Testis (tissue), 3 donors: ENCODE measurements around the gene ALKBH1. TPM values are rescaled to one million over a fixed set of nuclear protein-coding genes. Genes with fewer than 3 reads are reported as not detected.
"Not testable (repeated sequence)": the region's sequence is repeated elsewhere in the genome, so short reads cannot be mapped to it uniquely, and the experiment has no call there.

Source experiments
- DNase-seq: peaks from one replicate; pipeline ENCODE4 v3.0.0-alpha.2; 2019
- H3K27ac ChIP-seq, 2 donors: fragments of 200-600 bp; sonication (generic); one replicate each; pipeline ENCODE4 v1.5.1; 2019
- H3K27me3 ChIP-seq: fragments of 200-600 bp; sonication (generic); one replicate; pipeline ENCODE4 v1.5.1; 2019
- H3K36me3 ChIP-seq: fragments of 200-600 bp; sonication (generic); one replicate; pipeline ENCODE4 v1.5.1; 2017; ENCODE audit warnings: low read depth; ENCODE audit errors: missing control alignments
- H3K4me1 ChIP-seq: fragments of 200-600 bp; sonication (generic); one replicate; pipeline ENCODE4 v1.5.1; 2019
- H3K4me3 ChIP-seq, 2 donors: fragments of 200-600 bp; sonication (generic); one replicate each; pipeline ENCODE4 v1.5.1; 2017 to 2019
- H3K9me3 ChIP-seq: fragments of 200-600 bp; sonication (generic); one replicate; pipeline ENCODE4 v1.5.1; 2017
- CTCF ChIP-seq, 3 experiments: fragments of 450-650 bp in 2 of 3; fragments of 200-600 bp in 1 of 3; sonication (generic) in 1 of 3; IDR thresholded peaks; one replicate each; pipeline ENCODE4 v1.5.1; 2016 to 2019; ENCODE audit warnings: antibody characterized with exemption in 3 of 3, mild to moderate bottlenecking in 2 of 3, moderate library complexity in 1 of 3
- POLR2A ChIP-seq: fragments of 450-650 bp; IDR thresholded peaks from one replicate; pipeline ENCODE4 v1.6.1; 2017; ENCODE audit warnings: antibody characterized with exemption, mild to moderate bottlenecking, moderate library complexity
- WGBS, 2 donors: methylation state at CpG; one replicate each; pipeline ENCODE4 v1.1.5; 2018; 5-methylcytosine and 5-hydroxymethylcytosine counted together
- intact Hi-C: fragments of 100-400 bp; cut with DNase I; formaldehyde crosslinking; loops from one replicate; pipeline ENCODE4 v1.15.1; 2023; ENCODE audit warnings: low total_unique reads
- polyA plus RNA-seq: library from polyadenylated mRNA; stranded (reverse); fragments of 350-450 nt; fragmentation: Illumina TruSeq; extraction: RNeasy Lipid Tissue Mini Kit (QIAGEN cat#74804); gene quantifications from one replicate; pipeline ENCODE4 v1.2.3, GENCODE V29; 2014; ENCODE audit warnings: low read depth, low replicate concordance; ENCODE audit not compliant: insufficient read depth
- total RNA-seq, 2 donors: library from RNA; depleted of rRNA; stranded (reverse); fragments of >200 nt; gene quantifications; one replicate each; pipeline ENCODE4 v1.2.3, GENCODE V29; 2016

The ALKBH1 gene
- total and polyA plus RNA-seq, 3 donors from 2014 or later: 17.9 to 19.2 (median 18.4) TPM

- H3K9me3 ChIP-seq: no peaks in the 10 kb centered on the region
- TF ChIP-seq CTCF (IDR thresholded peaks at IDR 0.05): no peak
- TF ChIP-seq POLR2A: no peak
- H3K27ac ChIP-seq: no peak overlapping the region
- intact Hi-C loops: no loop called here
- no peak overlapping the region for H3K4me3 ChIP-seq
- WGBS, 2 donors: 87 to 91% methylated on average over 8 of the region's 8 CpGs
- no peak for DNase-seq
- H3K4me1 ChIP-seq: no peaks in the 10 kb centered on the region
- H3K36me3 ChIP-seq: no peaks in the 10 kb centered on the region
- no peaks in the 10 kb centered on the region for H3K27me3 ChIP-seq
Observed at GRCh38 chr14:77674931-77675330, 32.9 kb downstream of the ALKBH1 start.

- no peak for DNase-seq
- Histone ChIP-seq H3K9me3 (no peaks in the 10 kb centered on the region), H3K36me3 (no peaks in the 10 kb centered on the region), H3K4me1 (no peaks in the 10 kb centered on the region), H3K27ac (no peak overlapping the region), H3K27me3 (no peaks in the 10 kb centered on the region), H3K4me3 (no peak overlapping the region)
- TF ChIP-seq CTCF (IDR thresholded peaks at IDR 0.05) (no peak), POLR2A (no peak)
- intact Hi-C loops: no loop called here
Observed at GRCh38 chr14:77673193-77673592, 34.6 kb downstream of the ALKBH1 start.

- no peak for DNase-seq
- TF ChIP-seq CTCF (IDR thresholded peaks at IDR 0.05): no peak
- no peak for TF ChIP-seq POLR2A
- Histone ChIP-seq H3K4me1 (peaks cover 4% of the 10 kb centered on the region), H3K4me3 (no peak overlapping the region), H3K9me3 (no peaks in the 10 kb centered on the region), H3K36me3 (no peaks in the 10 kb centered on the region), H3K27me3 (no peaks in the 10 kb centered on the region), H3K27ac (no peak overlapping the region)
- intact Hi-C loops: no loop called here
Observed at GRCh38 chr14:77667331-77667730, 40.5 kb downstream of the ALKBH1 start.

GRCh38 chr14:77663293-77663692 is 44.5 kb downstream of the ALKBH1 start:
- Histone ChIP-seq H3K36me3 (no peaks in the 10 kb centered on the region), H3K27me3 (no peaks in the 10 kb centered on the region), H3K27ac (no peak overlapping the region), H3K4me3 (no peak overlapping the region), H3K4me1 (peaks cover 4% of the 10 kb centered on the region), H3K9me3 (no peaks in the 10 kb centered on the region)
- no peak for TF ChIP-seq CTCF (IDR thresholded peaks at IDR 0.05)
- DNase-seq: no peak
- intact Hi-C loops: no loop called here
- 71 to 76% methylated on average over 6 of the region's 6 CpGs for WGBS, 2 donors

- WGBS, 2 donors: 74 to 75% methylated on average over 6 to 7 of the region's 9 CpGs
- DNase-seq, H3K27ac ChIP-seq, intact Hi-C loops, H3K36me3 ChIP-seq, H3K9me3 ChIP-seq, H3K4me3 ChIP-seq, H3K27me3 ChIP-seq, H3K4me1 ChIP-seq: not testable (repeated sequence)
Observed at GRCh38 chr14:77661562-77661961, 46.3 kb downstream of the ALKBH1 start.
